SKM-1 treated with dmso at 0.1 percent for 144 hours (cell line): ENCODE results near the gene P3H4.

Experiments used
- DNase-seq: peaks from one replicate; lab custom pipeline; 2025; ENCODE audit not compliant: unreplicated experiment; lab: John Stamatoyannopoulos, UW

P3H4 gene

DNA sequence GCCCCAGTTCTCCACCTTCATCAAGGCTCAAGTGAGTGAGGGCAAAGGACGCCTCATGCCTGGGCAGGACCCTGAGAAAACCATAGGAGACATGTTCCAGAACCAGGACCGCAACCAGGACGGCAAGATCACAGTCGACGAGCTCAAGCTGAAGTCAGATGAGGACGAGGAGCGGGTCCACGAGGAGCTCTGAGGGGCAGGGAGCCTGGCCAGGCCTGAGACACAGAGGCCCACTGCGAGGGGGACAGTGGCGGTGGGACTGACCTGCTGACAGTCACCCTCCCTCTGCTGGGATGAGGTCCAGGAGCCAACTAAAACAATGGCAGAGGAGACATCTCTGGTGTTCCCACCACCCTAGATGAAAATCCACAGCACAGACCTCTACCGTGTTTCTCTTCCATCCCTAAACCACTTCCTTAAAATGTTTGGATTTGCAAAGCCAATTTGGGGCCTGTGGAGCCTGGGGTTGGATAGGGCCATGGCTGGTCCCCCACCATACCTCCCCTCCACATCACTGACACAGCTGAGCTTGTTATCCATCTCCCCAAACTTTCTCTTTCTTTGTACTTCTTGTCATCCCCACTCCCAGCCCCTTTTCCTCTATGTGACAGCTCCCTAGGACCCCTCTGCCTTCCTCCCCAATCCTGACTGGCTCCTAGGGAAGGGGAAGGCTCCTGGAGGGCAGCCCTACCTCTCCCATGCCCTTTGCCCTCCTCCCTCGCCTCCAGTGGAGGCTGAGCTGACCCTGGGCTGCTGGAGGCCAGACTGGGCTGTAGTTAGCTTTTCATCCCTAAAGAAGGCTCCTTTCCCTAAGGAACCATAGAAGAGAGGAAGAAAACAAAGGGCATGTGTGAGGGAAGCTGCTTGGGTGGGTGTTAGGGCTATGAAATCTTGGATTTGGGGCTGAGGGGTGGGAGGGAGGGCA, 10.7 kb upstream of the P3H4 start:
- no peak for DNase-seq

DNA sequence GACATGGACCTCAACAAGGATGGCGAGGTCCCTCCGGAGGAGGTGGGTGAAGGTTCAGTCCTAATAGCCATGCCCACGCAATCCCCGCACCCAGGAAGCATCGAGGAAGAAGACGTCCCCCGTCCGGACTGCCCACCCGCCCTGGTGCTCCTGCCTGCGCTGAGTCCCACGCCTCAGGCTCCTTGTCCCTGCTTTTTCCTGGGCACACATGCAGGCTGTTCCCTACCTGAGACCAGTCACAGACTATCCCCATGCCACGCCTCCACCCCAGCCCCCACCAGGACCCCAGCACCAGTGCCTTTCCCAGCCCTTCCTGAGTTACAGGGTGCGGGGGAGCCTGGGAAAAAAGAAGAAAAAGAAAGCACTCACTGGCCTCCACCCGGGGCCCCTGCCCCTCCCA, 10.0 kb upstream of the P3H4 start:
- DNase-seq: no peak

- DNase-seq: no peak
Observed at GRCh38 chr17:41818024-41818423, 6.3 kb upstream of the P3H4 start.

GRCh38 chr17:41816637-41817320, 5.0 kb upstream of the P3H4 start:
- DNase-seq: no peak

DNA sequence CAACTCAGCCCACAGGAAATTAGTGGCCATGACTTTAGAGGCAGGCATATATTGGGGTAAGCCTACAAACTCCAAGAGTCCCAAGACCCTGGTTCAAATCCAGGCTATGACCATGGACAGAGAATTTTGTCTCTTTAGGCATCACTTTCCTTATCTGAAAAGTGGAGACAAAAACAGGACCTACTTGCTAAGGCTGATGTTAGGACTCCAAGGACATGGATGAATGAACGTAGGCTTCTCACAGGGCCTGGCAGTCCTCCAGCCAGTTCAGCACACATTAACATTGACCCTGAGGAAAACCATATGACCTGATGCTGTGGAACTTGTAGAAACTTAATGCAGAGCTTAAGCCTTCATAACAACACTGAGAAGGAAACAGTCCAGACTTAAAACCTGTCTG, 2.4 kb upstream of the P3H4 start:
- no peak for DNase-seq

DNA sequence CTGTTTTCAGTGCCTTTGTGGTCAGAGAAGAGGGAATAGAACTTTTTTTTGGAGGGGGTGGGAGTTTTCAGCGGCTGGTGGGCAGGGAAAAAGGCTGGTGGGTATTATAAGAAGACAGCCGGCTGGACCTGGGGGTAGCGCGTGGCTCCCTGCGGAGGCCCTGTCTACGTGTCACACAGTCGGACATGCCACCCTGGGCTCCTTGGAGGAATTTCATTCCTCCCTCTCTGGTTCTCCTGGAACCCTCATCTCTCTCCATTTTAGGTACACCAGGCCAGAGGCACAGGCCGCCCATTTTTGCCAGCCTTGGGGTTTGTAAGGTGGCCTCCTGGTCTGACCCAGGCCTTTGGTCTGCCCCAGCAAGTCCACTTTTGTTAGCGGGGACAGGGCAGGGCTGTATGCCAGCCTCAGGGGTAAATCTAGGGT, 2.0 kb upstream of the P3H4 start:
- no peak for DNase-seq

DNA sequence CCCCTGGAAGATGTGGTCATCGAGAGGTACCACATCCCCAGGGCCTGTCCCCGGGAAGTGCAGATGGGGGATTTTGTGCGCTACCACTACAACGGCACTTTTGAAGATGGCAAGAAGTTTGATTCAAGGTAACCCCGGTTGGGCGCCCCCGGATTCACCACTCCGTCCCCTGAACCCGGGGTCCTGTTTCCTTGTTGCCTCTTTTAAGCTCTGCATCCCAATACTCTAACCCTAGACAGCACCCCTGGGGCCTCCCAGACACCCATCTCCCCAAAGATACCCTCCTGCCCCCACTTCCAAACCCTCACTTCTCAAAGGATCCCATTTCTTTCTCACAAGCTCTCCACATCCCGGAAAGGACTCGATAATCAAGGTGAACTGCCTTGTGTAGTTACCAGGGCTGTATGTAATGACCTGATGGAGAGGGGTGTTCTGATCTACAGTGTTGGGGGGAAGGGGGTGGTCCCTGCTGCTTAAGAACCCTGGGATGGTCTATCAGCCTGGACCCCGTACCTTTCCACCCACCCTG, 1.5 kb upstream of the P3H4 start:
- DNase-seq: no peak

GRCh38 chr17:41812381-41813151, 817 bp upstream of the P3H4 start, which contains the start of gene FKBP10:
Gene FKBP10 (plus strand): TSS chr17:41813004. CDS start chr17:41813035, 31 bp downstream.
- DNase-seq: no peak

DNA sequence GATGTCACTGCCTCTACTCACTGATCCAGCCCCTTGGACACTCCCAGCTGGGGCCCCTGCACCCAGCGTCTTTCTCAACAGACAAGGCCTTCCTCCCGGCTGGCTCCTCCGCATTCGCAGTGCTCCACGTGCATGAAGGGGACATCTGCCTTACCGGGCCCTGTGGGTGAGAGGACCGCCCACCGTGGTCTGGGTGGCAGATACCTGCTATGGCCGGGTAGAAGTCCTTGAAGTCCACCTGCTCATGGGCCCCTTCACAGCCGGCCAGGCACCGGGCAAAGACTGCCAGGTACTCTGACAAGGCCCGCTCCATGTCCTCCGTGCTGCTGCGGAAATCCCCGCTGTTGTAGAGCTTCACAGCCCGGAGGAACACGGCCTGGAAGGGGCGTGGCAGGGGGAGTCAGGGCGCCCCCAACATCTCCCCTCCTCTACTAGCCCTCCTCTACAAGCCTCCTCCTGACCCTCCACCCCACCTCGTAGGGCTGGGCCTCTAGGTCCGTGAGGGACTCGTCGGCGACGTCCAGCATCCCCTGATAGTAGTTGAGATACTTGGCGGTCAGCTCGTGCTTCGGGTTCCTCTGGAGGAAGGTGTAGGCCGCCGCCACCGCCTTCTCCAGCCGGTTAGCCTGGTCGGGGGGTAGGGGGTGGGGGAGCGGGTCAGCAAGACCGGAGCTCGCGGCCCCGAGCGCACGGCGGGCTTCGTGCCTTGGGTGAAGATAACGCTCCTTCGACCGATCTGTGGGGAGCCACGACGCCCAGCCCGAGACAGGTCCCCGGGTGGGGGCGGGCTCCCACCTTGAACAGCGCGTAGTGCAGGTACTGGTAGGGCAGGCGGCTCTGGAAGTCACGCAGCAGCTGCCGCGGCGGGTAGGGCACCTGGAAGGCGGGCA, 845 bp downstream of the P3H4 start:
- no peak for DNase-seq

DNA sequence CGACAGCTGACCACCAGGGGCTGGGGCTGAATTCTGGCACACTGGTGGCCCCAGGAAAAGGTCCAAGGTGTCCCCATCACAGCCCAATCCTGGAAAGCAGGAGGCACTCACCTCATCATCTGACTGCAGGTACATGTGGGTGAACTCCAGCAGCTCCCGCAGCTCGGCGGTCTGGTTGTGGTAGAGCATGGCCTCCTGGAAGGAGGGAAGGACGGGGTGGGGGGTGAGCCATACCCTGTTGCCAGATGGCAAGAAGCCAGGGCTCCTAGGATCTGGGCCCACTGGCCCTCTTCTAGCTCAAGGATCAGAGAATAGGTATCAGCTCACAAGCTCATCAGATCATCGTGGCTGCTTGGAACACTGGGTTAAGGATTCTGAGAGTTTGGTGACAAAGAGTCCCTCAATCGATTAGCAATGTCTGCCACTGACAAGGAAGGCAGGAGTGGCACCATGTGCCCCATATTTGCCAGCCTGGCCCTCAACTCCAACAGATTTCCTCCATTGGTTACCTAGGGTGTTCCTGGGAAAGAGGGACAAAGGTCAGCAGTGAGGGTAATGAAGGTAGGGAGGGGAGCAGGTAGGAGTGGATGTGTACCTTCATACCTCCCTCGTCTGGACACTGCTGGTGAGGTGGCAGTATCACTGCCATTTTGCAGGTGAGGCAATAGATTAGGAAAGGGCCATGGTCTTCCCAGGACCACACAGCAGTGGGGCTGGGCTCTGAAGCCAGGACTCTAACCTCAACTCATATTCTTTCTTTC, 4.9 kb downstream of the P3H4 start:
- no peak for DNase-seq

DNA sequence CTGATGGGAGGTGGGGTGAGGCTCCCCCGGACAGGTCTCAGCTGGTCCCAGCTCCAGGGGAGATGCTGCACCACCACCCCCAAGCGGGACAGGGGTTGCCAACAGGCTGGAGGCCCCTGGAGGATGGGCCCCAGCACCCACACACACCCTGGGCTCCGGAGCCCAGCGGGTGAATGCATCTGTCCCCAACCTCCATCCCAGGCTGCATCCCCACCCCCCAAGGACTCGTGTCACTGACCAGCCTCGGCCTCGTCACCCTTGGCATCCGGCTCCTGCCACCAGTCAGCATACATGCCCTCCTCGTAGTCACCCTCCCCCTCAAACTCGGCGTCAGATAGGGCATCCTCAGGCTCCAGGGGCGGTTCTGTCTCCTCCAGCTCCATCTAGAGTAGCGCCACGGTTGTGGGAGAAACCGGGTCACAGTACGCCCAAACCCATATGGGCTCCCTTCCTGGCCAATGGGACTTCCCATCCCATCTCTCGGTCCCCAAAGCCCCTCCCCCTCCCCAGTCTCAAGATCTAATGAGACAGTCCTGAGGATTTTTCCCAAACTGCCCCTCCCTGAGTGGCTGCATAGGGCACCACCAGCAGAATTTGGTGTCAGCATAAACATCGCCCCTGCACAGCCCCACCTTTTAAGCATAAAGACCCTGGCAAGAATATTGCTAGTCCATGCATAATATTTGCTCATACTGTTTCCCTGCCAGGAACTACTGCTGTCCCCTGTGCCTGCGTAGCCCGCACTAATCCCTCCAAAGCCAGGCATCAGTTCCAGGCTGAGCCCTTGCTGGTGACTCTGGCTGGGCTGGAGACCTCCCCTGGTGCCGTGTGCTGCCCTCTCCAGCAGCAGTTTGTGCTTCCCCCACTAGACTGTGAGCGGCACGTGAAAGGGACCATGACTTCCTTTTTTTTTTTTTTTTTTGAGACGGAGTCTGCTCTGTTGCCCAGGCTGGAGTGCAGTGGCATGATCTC, 8.4 kb downstream of the P3H4 start:
- no peak for DNase-seq

DNA sequence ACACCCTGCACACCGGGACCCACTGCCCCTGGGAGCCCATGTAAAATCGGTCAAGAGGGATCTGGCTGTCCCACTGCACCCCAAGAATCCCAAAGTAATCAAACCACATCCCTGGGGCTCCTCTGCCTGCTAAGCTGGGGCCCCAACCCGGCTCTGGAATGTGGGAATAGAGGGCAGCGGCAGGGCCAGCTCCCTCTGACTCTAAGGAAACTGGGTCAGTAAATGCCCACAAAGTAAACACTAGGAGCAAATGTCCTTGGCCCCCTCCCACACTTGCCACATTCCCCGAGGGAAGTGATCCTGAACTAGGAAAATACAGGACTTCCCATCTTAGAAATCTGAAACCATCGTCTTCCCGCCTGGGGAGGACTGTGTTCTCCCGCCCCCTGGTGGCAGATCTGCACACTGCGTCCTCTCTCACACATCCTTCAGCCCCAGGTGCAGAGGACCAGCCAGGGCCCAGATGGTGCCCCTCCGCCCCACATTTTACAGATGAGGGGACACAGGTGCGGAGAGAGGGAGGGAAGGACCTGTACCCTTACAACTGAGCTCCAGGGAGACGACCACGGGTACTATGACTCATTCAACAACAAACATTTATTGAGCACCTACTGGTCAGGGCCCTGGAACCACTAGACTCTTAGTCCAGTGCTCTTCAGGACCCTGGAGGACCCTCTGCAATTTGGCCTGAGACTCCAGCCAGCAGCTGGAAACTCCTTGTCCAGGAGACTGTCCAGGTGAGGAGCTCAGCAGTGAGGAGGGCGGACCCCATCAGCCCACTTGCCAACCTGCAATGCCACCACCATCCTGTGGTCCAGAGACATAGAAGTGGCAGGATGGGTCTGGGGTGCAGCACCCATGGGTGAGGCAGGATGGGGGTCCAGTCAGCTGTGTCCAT, 10.1 kb downstream of the P3H4 start:
- DNase-seq: peak; percentile 51

GRCh38 chr17:41800601-41801373, 11.0 kb downstream of the P3H4 start:
- DNase-seq: no peak

DNA sequence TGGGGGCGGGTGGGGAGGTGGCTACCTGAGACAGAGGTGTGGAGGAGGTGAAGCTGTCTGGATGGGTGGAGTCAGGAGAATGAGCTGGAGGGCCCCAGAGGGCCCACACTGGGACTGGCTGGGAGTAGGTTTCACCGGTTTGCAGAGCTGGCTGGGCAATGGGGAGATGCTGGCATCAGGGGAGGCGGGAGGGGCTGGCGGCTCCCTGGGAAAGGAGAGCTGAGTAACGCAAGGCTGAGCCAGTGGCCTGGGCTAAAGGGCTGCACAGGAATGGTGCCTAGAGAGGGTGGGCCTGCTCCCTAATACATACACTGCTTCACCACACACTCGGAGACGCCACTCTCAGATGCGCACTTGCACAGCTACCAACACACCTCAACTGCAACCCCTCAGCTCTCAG, 12.4 kb downstream of the P3H4 start:
- DNase-seq: no peak

DNA sequence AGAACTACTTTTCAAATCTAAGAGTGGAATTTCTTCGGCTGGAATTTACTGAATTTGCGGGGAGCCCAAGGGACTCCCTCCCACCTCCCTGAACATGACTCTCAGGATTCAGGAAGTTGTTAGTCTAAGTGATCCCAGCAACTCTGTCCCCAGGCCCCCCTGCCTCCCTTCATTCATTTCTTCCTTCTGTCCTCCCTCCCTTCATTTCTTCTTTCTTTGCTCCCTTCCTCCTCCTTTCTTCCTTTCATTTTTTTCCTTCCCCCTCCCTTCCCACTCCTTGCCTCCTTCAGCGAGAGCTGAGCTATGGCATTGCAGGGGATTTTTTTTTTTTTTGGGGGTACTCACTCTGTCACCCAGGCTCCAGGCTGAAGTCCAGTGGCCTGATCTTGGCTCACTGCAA, 14.4 kb downstream of the P3H4 start:
- no peak for DNase-seq

DNA sequence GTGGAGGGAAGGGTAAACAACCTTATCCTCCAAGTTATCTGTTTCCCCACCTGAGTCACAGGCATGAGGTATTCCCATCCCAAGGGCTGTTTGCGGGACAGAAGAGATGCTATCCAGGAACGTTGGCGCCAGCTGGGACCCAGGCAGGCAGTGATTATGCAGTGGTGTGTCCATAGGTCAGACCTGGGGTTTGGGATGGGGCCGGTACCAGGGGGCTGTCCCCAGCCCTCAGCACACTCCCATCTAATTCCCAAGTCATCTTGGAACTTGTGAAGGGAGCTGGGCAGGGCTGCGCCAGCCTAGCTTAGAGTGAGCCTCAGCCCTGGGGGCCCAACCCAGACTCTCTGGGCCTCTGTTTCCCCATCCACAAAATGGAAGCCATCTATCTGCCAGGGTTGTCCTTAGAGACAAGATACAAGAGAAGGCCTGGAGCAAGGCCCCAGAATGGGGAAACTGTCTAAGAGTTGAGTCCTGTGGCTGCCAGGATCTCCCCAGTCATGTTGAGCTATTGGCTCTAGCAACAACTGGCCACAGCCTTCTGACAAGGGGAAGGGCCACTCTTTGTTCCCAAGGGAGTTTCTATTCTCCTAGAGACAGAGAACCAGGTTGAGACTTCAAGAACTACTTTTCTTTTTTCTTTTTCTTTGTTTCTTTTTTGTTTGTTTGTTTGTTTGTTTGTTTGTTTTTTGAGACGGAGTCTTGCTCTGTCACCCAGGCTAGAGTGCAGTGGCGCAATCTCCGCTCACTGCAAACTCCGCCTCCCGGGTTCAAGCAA, 15.4 kb downstream of the P3H4 start:
- peak; percentile 34 for DNase-seq
